ENCODE measurements around the gene MRAS.

GRCh38 chr3:138349926-138350665 is 1.7 kb downstream of the MRAS start:
- no peak for TF ChIP-seq POLR2A (IDR thresholded peaks at IDR 0.05)
- TF ChIP-seq CTCF (IDR thresholded peaks at IDR 0.05) = no peak
